ENCODE measurements around the gene KCNMA1. TPM values are rescaled to one million over a fixed set of nuclear protein-coding genes. Genes with fewer than 3 reads are reported as not detected.

The KCNMA1 gene
- total RNA-seq, 3 donors from 2014 or later (not counting 1 experiment from before 2014, with no cell fraction given) = 0.40 to 1.8 (median 0.63) TPM

- Histone ChIP-seq H3K4me3 (ENCODE audit: low read length) (no peak overlapping the region), H3K36me3 (ENCODE audit: control insufficient read depth, insufficient read depth, low read length) (no peaks in the 10 kb centered on the region), H3K4me1 (ENCODE audit: control insufficient read depth, insufficient read depth, low read length) (no peaks in the 10 kb centered on the region), H3K27me3 (ENCODE audit: control insufficient read depth, insufficient read depth, low read length) (no peaks in the 10 kb centered on the region), H3K9me3 (ENCODE audit: control insufficient read depth, insufficient read depth, low read length) (no peaks in the 10 kb centered on the region), H3K27ac (ENCODE audit: low read length) (no peak overlapping the region)
- no peaks in the 10 kb centered on the region for H3K36me3 Mint-ChIP-seq
- H3K9me3 Mint-ChIP-seq = no peaks in the 10 kb centered on the region
- no peak for TF ChIP-seq CTCF (IDR thresholded peaks at IDR 0.05)
- H3K27ac Mint-ChIP-seq = no peak overlapping the region
- peaks cover 10 to 42% of the 10 kb centered on the region in 2 donors for H3K27me3 Mint-ChIP-seq (ENCODE audit: low read depth in 2 of 2)
- WGBS (ENCODE audit: insufficient coverage) = 63% methylated on average over 1 of the region's 1 CpG
- ATAC-seq (no peak), DNase-seq (no peak)
- no peaks in the 10 kb centered on the region for H3K4me1 Mint-ChIP-seq
- H3K4me3 Mint-ChIP-seq = no peak overlapping the region
- intact Hi-C loops (cut with micrococcal nuclease) = no loop called here
These were observed 447.3 kb downstream of the KCNMA1 start for GRCh38 chr10:77190291-77190690.

- no peaks in the 10 kb centered on the region for H3K4me1 ChIP-seq (ENCODE audit: control insufficient read depth, insufficient read depth, low read length)
- no peak overlapping the region for H3K27ac ChIP-seq (ENCODE audit: low read length)
- H3K9me3 ChIP-seq (ENCODE audit: control insufficient read depth, insufficient read depth, low read length) = no peaks in the 10 kb centered on the region
- intact Hi-C loops (cut with micrococcal nuclease) = no loop called here
- H3K27me3 ChIP-seq (ENCODE audit: control insufficient read depth, insufficient read depth, low read length) = no peaks in the 10 kb centered on the region
- H3K9me3 Mint-ChIP-seq = no peaks in the 10 kb centered on the region
- 79% methylated on average over 3 of the region's 4 CpGs for WGBS (ENCODE audit: insufficient coverage)
- no peak overlapping the region for H3K4me3 ChIP-seq (ENCODE audit: low read length)
- no peak for DNase-seq
- H3K36me3 Mint-ChIP-seq = no peaks in the 10 kb centered on the region
- TF ChIP-seq CTCF (IDR thresholded peaks at IDR 0.05) = no peak
- no peaks in the 10 kb centered on the region for H3K4me1 Mint-ChIP-seq
- H3K36me3 ChIP-seq (ENCODE audit: control insufficient read depth, insufficient read depth, low read length) = no peaks in the 10 kb centered on the region
- no peak for ATAC-seq
- H3K27me3 Mint-ChIP-seq (ENCODE audit: low read depth in 2 of 2) = peaks cover 10 to 42% of the 10 kb centered on the region in 2 donors
- no peak overlapping the region for H3K4me3 Mint-ChIP-seq
- H3K27ac Mint-ChIP-seq = no peak overlapping the region
These were observed 448.1 kb downstream of the KCNMA1 start for GRCh38 chr10:77189520-77189919.

- Histone ChIP-seq H3K36me3 (ENCODE audit: control insufficient read depth, insufficient read depth, low read length) (no peaks in the 10 kb centered on the region), H3K4me1 (ENCODE audit: control insufficient read depth, insufficient read depth, low read length) (no peaks in the 10 kb centered on the region), H3K4me3 (ENCODE audit: low read length) (no peak overlapping the region), H3K9me3 (ENCODE audit: control insufficient read depth, insufficient read depth, low read length) (no peaks in the 10 kb centered on the region), H3K27ac (ENCODE audit: low read length) (no peak overlapping the region), H3K27me3 (ENCODE audit: control insufficient read depth, insufficient read depth, low read length) (no peaks in the 10 kb centered on the region)
- peaks cover 10 to 42% of the 10 kb centered on the region in 2 donors for H3K27me3 Mint-ChIP-seq (ENCODE audit: low read depth in 2 of 2)
- intact Hi-C loops (cut with micrococcal nuclease) = no loop called here
- no peaks in the 10 kb centered on the region for H3K9me3 Mint-ChIP-seq
- H3K36me3 Mint-ChIP-seq = no peaks in the 10 kb centered on the region
- no peak for ATAC-seq
- no peaks in the 10 kb centered on the region for H3K4me1 Mint-ChIP-seq
- no peak overlapping the region for H3K27ac Mint-ChIP-seq
- 82% methylated on average over 4 of the region's 4 CpGs for WGBS (ENCODE audit: insufficient coverage)
- DNase-seq = no peak
- no peak for TF ChIP-seq CTCF (IDR thresholded peaks at IDR 0.05)
- no peak overlapping the region for H3K4me3 Mint-ChIP-seq
These were observed 448.5 kb downstream of the KCNMA1 start for GRCh38 chr10:77189075-77189474.

GRCh38 chr10:77188521-77188920 is 449.1 kb downstream of the KCNMA1 start:
- Histone ChIP-seq H3K4me1 (ENCODE audit: control insufficient read depth, insufficient read depth, low read length) (no peaks in the 10 kb centered on the region), H3K9me3 (ENCODE audit: control insufficient read depth, insufficient read depth, low read length) (no peaks in the 10 kb centered on the region), H3K36me3 (ENCODE audit: control insufficient read depth, insufficient read depth, low read length) (no peaks in the 10 kb centered on the region), H3K27ac (ENCODE audit: low read length) (no peak overlapping the region), H3K4me3 (ENCODE audit: low read length) (no peak overlapping the region), H3K27me3 (ENCODE audit: control insufficient read depth, insufficient read depth, low read length) (no peaks in the 10 kb centered on the region)
- no peaks in the 10 kb centered on the region for H3K36me3 Mint-ChIP-seq
- intact Hi-C loops (cut with micrococcal nuclease) = no loop called here
- no peak overlapping the region for H3K27ac Mint-ChIP-seq
- DNase-seq (no peak), ATAC-seq (no peak)
- H3K4me3 Mint-ChIP-seq = no peak overlapping the region
- H3K9me3 Mint-ChIP-seq = no peaks in the 10 kb centered on the region
- TF ChIP-seq CTCF (IDR thresholded peaks at IDR 0.05) = no peak
- no peaks in the 10 kb centered on the region for H3K4me1 Mint-ChIP-seq
- H3K27me3 Mint-ChIP-seq (ENCODE audit: low read depth in 2 of 2) = peaks cover 10 to 38% of the 10 kb centered on the region in 2 donors
